Adrenal gland (tissue), 12 donors: Measurements from ENCODE around the gene MAX. TPM values are rescaled to one million over a fixed set of nuclear protein-coding genes. Genes with fewer than 3 reads are reported as not detected.
A peak's percentile ranks its signal among the peaks of the same experiment; 100 is the strongest.

Source experiments
- DNase-seq, 7 donors: peaks; one replicate each; pipeline ENCODE4 v3.0.0-alpha.2; 2019 to 2020
- H3K27ac ChIP-seq, 5 donors: fragments of 200-600 bp; sonication (generic) in 4 of 5; 1 replicate in 3 of 5; 2 replicates in 2 of 5; pipeline versions ENCODE4 v1.5.1 to v1.8.0; 2016 to 2020; ENCODE audit warnings: mild to moderate bottlenecking in 1 of 5
- H3K27me3 ChIP-seq: fragments of 200-600 bp; 2 replicates; pipeline ENCODE4 v1.8.0; 2021
- H3K36me3 ChIP-seq, 2 donors: fragments of 200-600 bp; replicated peaks in 1 of 2; 1 replicate in 1 of 2; 2 replicates in 1 of 2; pipeline versions ENCODE4 v1.5.1 to v1.8.0; 2018 to 2022
- H3K4me1 ChIP-seq, 2 donors: fragments of 200-600 bp; replicated peaks in 1 of 2; 1 replicate in 1 of 2; 2 replicates in 1 of 2; pipeline versions ENCODE4 v1.5.1 to v1.8.0; 2018 to 2021
- H3K4me3 ChIP-seq, 4 donors: fragments of 200-600 bp; sonication (generic) in 3 of 4; one replicate each; pipeline ENCODE4 v1.5.1; 2016 to 2018
- H3K9me3 ChIP-seq, 3 donors: fragments of 200-600 bp; sonication (generic) in 1 of 3; replicated peaks in 1 of 3; 1 replicate in 2 of 3; 2 replicates in 1 of 3; pipeline versions ENCODE4 v1.5.1 to v1.8.0; 2016 to 2021
- POLR2A ChIP-seq, 2 donors: fragments of 450-650 bp; IDR thresholded peaks; one replicate each; pipeline ENCODE4 v1.6.1; 2017; ENCODE audit warnings: antibody characterized with exemption in 2 of 2, mild to moderate bottlenecking in 2 of 2, moderate library complexity in 1 of 2
- WGBS, 4 donors: extraction: QIAGEN DNeasy Blood & Tissue Kit in 2 of 4; methylation state at CpG; one replicate each; pipeline versions ENCODE4 v1.1.5 to v1.1.7; 2013 to 2017; 5-methylcytosine and 5-hydroxymethylcytosine counted together
- intact Hi-C, 2 donors: fragments of 100-400 bp; cut with DNase I; formaldehyde crosslinking; loops; one replicate each; pipeline versions ENCODE4 v1.14.1 to v1.15.0; 2022 to 2023
- polyA plus RNA-seq, 3 donors: library from polyadenylated mRNA; stranded (reverse); fragments of 200-250 nt in 2 of 3; fragments of 350-450 nt in 1 of 3; fragmentation: Illumina TruSeq in 1 of 3; extraction: RNeasy Lipid Tissue Mini Kit (QIAGEN cat#74804) in 1 of 3; gene quantifications; one replicate each; pipeline ENCODE4 v1.2.3, GENCODE V29; 2013 to 2014
- total RNA-seq, 9 donors: library from RNA; depleted of rRNA in 4 of 9; stranded (reverse); fragments of >200 nt in 4 of 9; fragments of 120-200 nt in 1 of 9; fragmentation: NEBNext Ultra II Directional in 1 of 9; extraction: Animal tissue kit (Norgen Biotek cat#: 25700) in 1 of 9; gene quantifications; one replicate each; pipeline versions ENCODE4 v1.1.0 to v1.2.4, GENCODE V29; 2013 to 2023
- TF ChIP-seq, protein P1 (sequence below), 6 experiments: fragments of 450-650 bp in 4 of 6; fragments of 200-600 bp in 2 of 6; sonication (generic) in 1 of 6; IDR thresholded peaks; 1 replicate in 5 of 6; 2 replicates in 1 of 6; pipeline versions ENCODE4 v1.5.1 to v1.8.0; 2016 to 2021; ENCODE audit warnings: antibody characterized with exemption in 6 of 6, mild to moderate bottlenecking in 2 of 6, moderate library complexity in 1 of 6
- donor health status: healthy with polysubstance abuse.
- donor health status: Bipolar disorder and iron deficiency.
- donor health status: DM: yes; HTN: yes; CAD: no.
- donor health status: DM: no; HTN: no; CAD: no.
- donor health status: DM: no; HTN: no; CAD: no.
- donor health status: DM: yes; HTN: yes; CAD: no.

The MAX gene
- total and polyA plus RNA-seq, 12 donors = 31.5 to 114 (median 55.2) TPM

DNA sequence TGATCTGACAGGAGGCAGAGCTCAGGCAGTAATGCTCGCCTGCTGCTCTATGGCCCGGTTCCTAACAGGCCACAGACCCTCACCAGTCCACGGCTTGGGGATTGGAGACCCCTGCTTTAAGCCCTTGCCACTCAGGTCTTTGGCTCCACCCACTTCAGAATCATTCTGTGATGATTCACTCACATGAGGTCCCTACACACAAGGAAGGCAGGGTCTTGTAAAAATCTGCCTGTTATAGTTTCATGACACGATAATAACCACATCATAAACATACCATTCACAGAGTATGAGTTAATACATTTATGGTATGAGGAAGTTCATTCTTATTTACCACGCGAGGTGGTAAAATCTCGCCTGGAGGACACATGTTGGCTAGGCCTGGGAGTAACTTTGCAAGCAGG lies 29.0 kb upstream of the MAX start:
- H3K9me3 ChIP-seq = no peaks in the 10 kb centered on the region
- H3K27me3 ChIP-seq = no peaks in the 10 kb centered on the region
- no peak for TF ChIP-seq POLR2A (IDR thresholded peaks at IDR 0.05)
- no peak for DNase-seq
- H3K27ac ChIP-seq = no peak overlapping the region
- no peaks in the 10 kb centered on the region for H3K36me3 ChIP-seq
- WGBS, 4 donors = 83 to 89% (median 85%) methylated on average over 5 to 7 of the region's 7 CpGs
- intact Hi-C loops = no loop called here
- H3K4me3 ChIP-seq = no peak overlapping the region
- no peaks in the 10 kb centered on the region for H3K4me1 ChIP-seq

DNA sequence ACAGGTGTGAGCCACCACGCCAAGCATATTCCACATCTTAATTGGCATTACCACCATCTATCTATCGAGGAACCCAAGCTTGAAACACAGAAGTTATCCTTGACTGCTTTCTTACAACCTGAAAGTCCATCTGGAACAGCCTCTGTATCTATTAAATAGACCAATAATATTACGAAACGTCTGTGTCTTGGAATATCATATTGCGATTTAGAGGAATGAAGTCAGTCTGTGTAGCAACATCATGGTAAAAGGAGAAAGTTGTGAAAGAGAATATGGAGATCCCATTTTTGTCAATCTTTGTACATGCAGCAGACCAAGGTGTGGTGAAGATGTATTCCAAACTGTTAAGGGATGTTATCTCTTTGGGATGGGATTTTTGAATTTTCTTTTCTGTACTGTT lies 25.8 kb upstream of the MAX start:
- WGBS, 4 donors = 77 to 86% (median 81%) methylated on average over 5 of the region's 5 CpGs
- no peak for TF ChIP-seq POLR2A (IDR thresholded peaks at IDR 0.05)
- TF ChIP-seq, protein P1, sequence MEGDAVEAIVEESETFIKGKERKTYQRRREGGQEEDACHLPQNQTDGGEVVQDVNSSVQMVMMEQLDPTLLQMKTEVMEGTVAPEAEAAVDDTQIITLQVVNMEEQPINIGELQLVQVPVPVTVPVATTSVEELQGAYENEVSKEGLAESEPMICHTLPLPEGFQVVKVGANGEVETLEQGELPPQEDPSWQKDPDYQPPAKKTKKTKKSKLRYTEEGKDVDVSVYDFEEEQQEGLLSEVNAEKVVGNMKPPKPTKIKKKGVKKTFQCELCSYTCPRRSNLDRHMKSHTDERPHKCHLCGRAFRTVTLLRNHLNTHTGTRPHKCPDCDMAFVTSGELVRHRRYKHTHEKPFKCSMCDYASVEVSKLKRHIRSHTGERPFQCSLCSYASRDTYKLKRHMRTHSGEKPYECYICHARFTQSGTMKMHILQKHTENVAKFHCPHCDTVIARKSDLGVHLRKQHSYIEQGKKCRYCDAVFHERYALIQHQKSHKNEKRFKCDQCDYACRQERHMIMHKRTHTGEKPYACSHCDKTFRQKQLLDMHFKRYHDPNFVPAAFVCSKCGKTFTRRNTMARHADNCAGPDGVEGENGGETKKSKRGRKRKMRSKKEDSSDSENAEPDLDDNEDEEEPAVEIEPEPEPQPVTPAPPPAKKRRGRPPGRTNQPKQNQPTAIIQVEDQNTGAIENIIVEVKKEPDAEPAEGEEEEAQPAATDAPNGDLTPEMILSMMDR (IDR thresholded peaks at IDR 0.05) = no peak
- H3K36me3 ChIP-seq = no peaks in the 10 kb centered on the region
- intact Hi-C loops = no loop called here
- no peak overlapping the region for H3K27ac ChIP-seq
- DNase-seq = no peak
- H3K4me3 ChIP-seq = no peak overlapping the region
- H3K27me3 ChIP-seq = no peaks in the 10 kb centered on the region
- no peaks in the 10 kb centered on the region for H3K4me1 ChIP-seq
- H3K9me3 ChIP-seq = no peaks in the 10 kb centered on the region

DNA sequence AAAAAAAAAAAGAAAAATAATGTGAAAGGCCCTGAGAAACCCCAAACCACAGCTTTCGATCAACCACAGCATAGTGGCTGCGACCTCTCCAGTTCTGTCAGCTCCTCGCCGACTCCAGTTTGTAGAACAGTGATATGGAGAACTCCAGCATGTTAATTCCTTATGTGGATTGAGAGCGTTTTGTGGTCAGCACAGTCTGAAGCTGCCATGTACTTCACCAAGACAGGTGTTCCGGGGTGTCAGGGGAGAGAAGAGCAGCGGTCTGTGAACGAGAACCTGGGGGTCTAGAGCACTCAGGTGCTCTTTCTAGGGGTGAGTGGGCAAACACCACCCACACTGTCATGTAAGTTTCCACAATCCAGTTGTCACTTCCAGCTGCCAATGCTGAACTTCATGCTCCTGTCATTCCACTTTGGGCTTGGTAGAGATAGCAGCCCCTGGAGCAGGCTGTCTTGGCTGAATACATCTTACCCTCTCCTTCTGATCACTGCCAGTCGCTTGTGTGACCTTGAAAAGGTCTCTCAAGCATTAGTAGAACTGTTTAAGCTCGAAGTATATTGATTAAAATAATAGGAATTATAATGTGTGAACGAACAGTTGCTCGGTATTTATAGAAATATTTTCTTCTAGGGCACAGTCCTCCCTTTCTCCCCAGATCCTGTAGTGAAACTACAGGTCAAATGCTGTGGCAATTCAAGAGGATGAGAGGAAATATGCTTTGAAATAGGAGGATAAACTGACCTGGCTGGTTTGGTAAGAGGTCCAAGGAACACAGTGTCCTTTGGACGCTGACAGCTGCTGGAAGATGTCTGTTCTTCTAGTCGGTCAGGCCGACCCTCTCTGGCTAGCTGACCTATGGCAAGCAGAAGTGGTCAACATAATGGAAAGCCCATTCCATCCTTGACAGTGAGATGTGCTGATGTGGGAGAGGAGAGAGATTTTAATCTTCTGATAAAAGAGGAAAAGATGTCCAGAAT lies 15.7 kb upstream of the MAX start:
- 71 to 78% (median 75%) methylated on average over 15 of the region's 15 CpGs for WGBS, 4 donors
- Histone ChIP-seq H3K27me3 (no peaks in the 10 kb centered on the region), H3K36me3 (no peaks in the 10 kb centered on the region), H3K9me3 (no peaks in the 10 kb centered on the region), H3K4me3 (no peak overlapping the region), H3K4me1 (no peaks in the 10 kb centered on the region), H3K27ac (peak overlapping the region in 1 of 5 donors; percentile 16)
- TF ChIP-seq POLR2A (IDR thresholded peaks at IDR 0.05) = no peak
- DNase-seq = no peak
- intact Hi-C loops = no loop called here

DNA sequence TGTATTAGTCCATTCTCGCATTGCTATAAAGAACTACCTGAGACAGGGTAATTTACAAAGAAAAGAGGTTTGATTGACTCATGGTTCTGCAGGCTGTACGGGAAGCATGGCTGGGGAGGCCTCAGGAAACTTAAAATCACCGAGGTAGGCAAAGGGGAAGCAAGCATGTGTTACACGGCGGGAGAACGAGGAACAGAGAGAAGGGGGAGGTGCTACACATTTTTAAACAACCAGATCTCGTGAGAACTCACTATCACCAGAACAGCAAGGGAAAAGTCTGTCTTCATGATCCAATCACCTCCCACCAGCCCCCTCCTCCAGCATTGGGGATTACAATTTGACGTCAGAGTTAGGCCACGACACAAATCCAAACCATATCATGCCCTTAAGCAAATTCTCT lies 13.3 kb upstream of the MAX start:
- Histone ChIP-seq H3K27me3 (no peaks in the 10 kb centered on the region), H3K27ac (no peak overlapping the region), H3K4me3 (no peak overlapping the region), H3K9me3 (no peaks in the 10 kb centered on the region), H3K4me1 (no peaks in the 10 kb centered on the region), H3K36me3 (no peaks in the 10 kb centered on the region)
- 72 to 82% (median 79%) methylated on average over 9 of the region's 9 CpGs for WGBS, 4 donors
- no peak for DNase-seq
- intact Hi-C loops = no loop called here
- TF ChIP-seq, protein P1 (IDR thresholded peaks at IDR 0.05) = no peak

DNA sequence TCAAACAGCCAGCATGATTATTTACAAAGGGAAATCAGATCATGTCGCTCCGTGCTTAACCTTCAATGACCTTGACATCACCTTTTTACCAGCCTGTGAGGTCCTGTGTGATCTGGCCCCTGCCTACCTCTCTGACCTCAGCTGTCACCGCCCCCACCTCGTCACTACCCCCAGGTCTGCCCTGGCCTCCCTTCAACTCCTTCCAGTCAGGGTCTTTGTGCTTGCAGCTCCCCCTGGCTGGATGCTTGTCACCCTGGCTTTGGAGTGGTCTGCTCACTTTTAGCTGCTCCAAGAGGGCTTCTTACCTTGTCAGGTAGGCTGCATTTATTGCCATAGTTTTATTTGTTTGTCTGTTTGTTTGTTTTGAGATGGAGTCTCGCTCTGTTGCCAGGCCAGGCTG lies 8.2 kb upstream of the MAX start:
- 52 to 63% (median 61%) methylated on average over 5 of the region's 5 CpGs for WGBS, 4 donors
- no peak for DNase-seq
- Histone ChIP-seq H3K27ac (no peak overlapping the region), H3K4me3 (no peak overlapping the region), H3K27me3 (no peaks in the 10 kb centered on the region), H3K36me3 (no peaks in the 10 kb centered on the region), H3K4me1 (no peaks in the 10 kb centered on the region), H3K9me3 (no peaks in the 10 kb centered on the region)
- intact Hi-C loops = no loop called here
- TF ChIP-seq POLR2A (IDR thresholded peaks at IDR 0.05) = no peak
- TF ChIP-seq, protein P1 (IDR thresholded peaks at IDR 0.05) = no peak
